ENCODE data around the gene DRC1.

The DRC1 gene

DNA sequence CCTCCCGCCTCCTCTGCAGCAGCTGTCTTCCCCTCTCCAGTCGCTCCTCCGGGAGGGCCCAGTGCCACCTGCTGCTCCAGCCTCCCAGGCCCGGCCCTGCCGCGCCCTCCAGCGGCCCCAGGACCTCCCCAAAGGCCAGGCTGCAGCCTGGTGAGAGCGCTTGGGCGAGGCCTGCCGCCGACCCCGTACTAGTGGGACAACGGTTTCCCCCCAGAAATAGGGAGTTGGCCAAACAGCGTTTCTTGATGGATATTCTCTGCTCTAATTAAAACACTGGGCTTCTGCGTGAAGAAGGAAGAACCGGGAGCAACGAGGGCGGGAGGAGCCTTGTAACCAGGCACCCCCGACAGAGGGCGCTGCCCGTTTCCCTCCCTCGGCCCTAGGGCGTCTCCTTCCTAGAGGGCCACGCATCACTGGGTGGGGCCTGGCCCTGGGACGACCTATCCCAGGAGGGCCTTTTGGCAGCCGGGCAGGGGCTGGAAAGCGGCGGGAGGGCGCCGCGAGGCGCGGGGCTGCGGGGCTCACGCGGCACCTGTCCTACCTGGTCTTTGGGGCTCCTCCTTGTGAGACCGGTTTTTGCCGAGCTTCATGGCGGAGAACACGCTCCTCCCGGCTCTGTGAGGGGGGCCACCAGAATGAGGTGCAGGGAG lies 101.6 kb downstream of the DRC1 start:
- DNase-seq = peak; percentile 80

DNA sequence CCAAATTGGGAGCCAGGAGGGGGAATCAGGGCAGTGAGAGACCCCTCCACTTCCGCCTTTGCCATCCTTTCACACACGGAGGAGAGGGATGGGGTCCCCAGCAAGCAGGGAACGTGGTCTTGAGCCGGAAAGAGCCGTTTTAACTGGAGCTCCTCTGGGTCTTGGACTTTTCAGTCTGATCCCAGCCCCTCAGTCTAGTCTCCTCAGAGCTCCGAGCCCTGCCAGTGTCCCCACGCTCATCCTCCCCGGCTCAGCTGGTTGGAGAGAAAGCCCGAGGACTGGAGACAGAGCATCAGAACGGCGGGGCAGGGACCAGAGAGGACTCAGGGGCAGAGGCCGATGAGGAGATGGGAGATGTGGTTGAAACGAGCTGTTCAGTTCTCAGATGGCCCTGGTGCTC lies 102.3 kb downstream of the DRC1 start:
- no peak for DNase-seq

DNA sequence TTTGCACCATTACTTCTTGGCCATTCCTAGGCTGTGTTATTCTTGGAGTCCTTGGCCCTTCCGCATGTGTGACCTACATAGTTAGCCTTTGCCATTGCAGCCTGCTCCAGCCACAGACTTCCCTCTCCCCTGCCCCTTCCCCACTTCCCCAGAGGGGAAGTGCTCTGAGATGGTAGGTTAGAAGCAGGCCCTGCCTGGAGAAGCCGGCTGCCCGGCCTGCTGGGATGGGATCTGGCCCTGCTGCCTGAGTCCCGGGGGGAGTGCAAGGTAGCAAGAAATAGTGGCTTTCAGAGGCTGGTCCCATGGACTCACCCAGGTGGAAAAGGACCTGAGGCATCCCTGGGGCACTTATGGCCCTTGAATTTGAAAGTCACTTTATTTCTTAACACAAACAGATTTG lies 104.6 kb downstream of the DRC1 start:
- DNase-seq = no peak
